GM21360 (cell line): ENCODE measurements around the gene IGLL1.

Experiments
- ATAC-seq: cut with Tn5 transposase; IDR thresholded peaks from one replicate; pipeline ENCODE4 v1.9.1; 2021; ENCODE audit warnings: mild to moderate bottlenecking, moderate library complexity; ENCODE audit not compliant: unreplicated experiment

IGLL1 gene

GRCh38 chr22:23530766-23531282 is 49.3 kb downstream of the IGLL1 start:
- ATAC-seq, result no peak

DNA sequence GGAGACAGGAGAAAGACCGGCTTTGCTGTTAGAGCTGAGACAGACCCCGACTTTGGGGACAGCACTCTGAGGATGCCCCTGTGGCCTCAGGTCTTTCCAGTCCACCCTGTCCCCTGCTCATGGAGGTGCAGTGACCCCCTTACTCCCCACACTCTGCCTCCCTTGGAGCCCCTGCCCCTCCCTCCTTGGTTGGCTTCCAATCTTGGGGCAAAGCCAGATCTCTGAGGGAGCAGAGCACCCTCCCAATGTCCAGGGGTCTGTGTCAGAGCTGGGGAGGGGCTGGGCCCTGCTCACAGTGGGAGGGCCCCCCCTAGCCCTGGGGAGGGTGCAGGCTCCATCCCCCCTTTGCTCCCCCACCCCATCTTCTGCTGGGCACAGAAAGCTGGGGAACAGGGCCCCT is 50.0 kb downstream of the IGLL1 start:
- no peak for ATAC-seq

DNA sequence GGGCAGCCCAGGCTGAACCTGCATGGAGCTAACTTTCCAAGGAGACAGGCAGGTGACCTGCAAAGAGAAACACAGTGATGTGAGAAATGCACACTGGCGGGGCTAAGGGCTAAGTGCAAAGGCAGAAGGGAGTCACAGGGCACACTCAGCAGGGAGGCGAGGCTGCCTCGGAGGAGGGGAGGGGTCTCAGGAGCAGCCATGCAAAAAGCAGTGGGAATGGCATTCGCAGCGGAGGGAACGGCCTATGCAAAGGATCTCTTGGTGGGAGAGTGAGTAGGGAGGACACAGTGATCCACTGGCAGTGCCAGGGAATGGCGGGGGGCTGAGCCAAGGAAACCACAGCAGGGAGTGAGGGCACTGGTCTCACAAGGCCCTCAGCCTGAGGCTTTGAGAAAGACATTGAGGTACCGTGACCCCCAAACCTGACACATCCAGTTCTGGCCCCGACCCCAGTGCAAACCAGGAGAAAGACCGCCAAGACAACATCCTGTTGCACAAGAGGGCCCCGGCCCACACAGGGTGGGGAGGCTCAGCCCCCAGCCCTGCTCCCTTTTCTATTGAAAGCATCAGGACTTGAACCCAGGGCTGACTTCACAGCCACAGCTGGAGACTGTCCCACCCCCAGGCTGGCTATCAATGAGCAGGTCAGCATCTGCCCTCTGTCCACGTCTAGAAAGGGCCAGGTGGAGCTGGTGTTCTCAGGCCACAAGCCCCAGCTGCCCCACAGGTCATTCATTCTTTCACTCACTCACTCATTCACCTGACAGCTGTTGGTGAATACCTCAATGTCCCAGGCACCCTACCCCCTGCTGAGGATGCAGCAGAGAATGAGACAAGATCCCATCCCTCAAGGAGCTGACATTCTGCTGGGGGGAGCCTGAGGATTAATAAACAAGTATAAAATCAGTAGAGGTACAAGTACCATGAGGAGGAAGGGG is 50.7 kb downstream of the IGLL1 start:
- ATAC-seq, result no peak

- ATAC-seq, result no peak
These were observed 51.9 kb downstream of the IGLL1 start for GRCh38 chr22:23527971-23528740.

- ATAC-seq, result no peak
These were observed 53.3 kb downstream of the IGLL1 start for GRCh38 chr22:23526596-23527316.

GRCh38 chr22:23525510-23525909 is 54.6 kb downstream of the IGLL1 start:
- no peak for ATAC-seq

DNA sequence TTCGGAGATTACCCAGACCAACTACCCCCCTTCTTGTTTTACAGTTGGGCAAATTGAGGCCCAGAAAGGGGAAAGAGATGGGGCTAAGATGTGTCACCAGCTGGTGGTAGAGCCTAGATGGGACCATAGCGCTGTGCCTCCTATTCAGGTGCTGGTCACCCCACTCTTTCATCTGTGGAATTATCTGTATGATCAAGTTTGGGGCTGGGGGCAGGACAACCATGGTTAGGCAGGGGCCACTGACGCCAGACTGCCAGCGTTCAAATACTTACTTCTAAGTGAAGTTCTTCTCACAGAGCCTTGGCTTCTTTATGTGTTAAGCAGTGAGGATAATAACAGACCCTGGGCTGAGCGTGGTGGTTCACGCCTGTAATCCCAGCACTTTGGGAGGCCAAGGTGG is 55.9 kb downstream of the IGLL1 start:
- ATAC-seq, result no peak

DNA sequence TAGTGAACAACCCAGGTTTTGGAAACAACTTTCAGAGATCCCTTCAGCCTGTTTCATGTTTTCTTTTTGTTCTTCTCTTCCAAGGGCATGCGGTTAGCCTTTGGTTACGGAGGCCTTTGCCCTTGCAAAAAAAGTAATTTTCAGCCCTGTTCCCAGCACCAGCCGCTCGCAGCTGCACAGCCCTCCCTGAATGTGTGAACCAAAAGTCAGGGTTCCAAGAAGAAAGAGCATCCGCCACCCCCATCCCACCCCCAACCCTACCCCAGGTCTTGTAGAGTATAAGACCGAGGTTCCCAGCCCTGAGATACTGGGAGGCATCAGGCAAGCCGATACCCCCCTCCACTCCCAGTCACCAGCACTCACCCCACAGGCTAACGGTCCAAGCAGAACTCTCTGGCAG is 56.4 kb downstream of the IGLL1 start:
- ATAC-seq, result no peak
